ENCODE measurements around the gene SMIM11.
"Not testable (repeated sequence)": the region's sequence is repeated elsewhere in the genome, so short reads cannot be mapped to it uniquely, and the experiment has no call there.

Gene SMIM11

GRCh38 chr21:34354836-34355235 lies 20.5 kb upstream of the SMIM11 start:
- in situ Hi-C loops (cut with MboI; ENCODE audit: low sequenced_read_pairs) = no loop called here

DNA sequence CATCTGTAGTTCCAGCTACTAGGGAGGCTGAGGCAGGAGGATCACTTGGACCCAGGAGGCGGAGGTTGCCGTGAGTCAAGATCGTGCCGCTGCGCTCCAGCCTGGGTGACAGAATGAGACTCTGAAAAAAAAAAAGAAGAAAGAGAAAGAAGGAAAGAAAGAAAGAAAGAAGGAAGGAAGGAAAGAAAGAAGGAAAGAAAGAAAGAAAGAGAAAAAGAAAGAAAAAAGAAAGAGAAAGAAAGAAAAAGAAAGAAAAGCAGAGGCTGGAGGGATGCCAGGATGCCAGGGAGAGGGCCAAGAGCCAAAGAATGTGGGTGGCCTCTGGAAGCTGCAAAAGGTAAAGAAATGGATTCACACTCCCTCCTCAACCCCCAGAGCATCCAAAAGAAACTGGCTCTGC lies 19.7 kb upstream of the SMIM11 start:
- in situ Hi-C loops (cut with MboI; ENCODE audit: low sequenced_read_pairs) = no loop called here

- in situ Hi-C loops (cut with MboI; ENCODE audit: low sequenced_read_pairs) = no loop called here
These were observed 17.4 kb upstream of the SMIM11 start for GRCh38 chr21:34357889-34358288.

- in situ Hi-C loops (cut with MboI; ENCODE audit: low sequenced_read_pairs) = no loop called here
These were observed 16.4 kb upstream of the SMIM11 start for GRCh38 chr21:34358866-34359265.

GRCh38 chr21:34360488-34361241 lies 14.6 kb upstream of the SMIM11 start:
- in situ Hi-C loops (cut with MboI; ENCODE audit: low sequenced_read_pairs) = no loop called here

DNA sequence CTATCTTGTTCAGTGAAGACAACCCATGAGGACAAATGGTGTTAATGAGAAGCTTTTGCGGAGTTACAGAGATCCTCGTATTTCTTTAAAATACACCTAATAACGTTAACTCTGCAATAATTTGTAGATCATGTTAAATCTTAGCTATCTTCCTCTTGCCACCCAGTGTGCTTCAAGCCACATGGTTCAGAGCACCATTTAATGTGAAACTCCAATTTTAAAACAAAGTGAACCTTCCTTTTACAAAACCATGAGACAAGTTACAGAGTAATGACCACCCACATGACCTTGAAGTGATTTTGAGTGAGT lies 13.2 kb upstream of the SMIM11 start:
- in situ Hi-C loops (cut with MboI; ENCODE audit: low sequenced_read_pairs) = no loop called here

DNA sequence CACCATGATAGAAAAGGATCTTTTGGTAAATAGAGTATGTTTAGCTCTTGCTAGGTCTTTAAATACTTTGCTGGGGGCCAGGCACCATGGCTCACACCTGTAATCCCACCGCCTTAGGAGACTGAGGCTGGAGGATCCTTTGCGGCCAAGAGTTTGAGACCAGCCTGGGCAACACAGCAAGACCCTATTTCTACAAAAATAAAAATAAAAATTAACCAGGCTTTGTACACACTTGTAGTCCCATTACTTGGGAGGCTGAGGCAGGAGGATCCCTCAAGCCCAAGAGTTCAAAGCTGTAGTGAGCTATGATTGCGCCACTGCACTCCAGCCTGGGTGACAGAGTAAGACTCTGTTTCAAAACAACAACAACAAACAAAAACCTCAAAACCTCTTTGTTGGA lies 12.6 kb upstream of the SMIM11 start:
- in situ Hi-C loops (cut with MboI; ENCODE audit: low sequenced_read_pairs) = no loop called here

DNA sequence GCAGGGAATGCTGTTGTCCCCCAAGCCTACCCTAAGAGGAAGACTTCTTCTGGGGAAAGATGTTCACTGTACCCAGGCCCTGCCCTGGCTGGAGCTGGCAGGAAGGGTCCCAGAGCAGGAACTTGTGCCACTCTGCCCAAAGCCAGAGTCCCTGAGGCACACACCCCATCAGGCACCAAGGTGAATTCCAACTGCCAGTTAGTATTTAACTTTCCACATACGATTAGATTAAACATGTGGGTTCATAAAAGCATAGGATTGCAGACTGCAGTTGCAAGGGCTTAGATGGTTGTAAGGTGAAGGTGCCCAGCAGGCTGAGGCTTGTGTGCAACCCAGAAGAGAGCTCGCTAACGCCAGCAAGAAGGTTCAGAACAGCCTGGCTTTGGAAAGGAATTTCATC lies 11.6 kb upstream of the SMIM11 start, which contains the start of gene KCNE2:
Gene KCNE2, plus strand, starts transcription at position 274 of the 400 bp plus-strand sequence. CDS start 6,473 bp downstream, outside the sequence.
- in situ Hi-C loops (cut with MboI; ENCODE audit: low sequenced_read_pairs) = no loop called here

DNA sequence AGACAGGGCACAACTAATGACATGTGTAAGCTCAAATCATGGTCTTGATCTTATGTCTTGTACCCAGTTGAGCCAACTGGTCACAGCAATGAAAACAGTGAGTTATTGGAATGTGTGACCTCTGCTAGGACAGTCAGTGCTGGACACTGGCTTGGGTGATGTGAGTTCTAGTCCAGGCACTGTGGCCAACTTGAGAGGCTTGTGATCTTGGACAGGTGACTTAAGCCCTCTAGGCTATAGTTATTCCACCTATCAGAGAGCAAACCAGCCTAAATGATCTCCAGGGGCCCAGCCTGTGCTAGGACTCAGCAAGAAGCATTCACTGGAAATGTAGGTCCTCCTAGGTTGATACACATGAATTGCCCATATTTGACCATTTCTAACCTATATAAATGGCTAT lies 10.4 kb upstream of the SMIM11 start:
- in situ Hi-C loops (cut with MboI; ENCODE audit: low sequenced_read_pairs) = no loop called here

GRCh38 chr21:34365809-34366208 lies 9.5 kb upstream of the SMIM11 start:
- in situ Hi-C loops (cut with MboI; ENCODE audit: low sequenced_read_pairs) = no loop called here

DNA sequence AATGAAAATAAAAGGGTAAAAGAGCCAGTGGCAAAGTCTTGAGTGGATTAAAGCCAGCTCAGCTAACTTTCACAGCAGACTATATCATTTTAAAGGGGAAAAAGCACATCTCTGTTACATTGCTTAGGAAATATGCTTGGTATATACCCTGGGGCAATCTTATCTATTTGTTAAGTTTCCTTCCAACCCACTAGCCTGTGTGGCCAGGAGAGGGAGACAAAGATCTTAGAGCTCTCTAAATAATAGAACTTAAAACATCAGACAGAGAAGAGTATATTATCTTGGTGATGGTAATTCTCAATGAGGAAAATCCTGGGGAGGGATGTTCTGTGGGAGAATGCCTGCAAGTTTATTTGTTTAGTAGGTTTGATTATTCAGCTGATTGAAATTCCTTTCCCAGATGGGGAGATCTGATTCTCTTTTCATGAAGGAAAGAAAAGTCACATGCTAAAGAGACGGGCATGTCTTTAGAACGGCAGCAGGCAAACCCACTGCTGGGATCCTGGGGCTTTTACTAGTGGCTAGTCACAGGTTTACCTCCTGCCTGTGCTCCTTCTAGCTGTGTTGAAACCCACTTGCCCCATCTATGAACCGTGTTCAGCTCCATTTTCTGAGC lies 7.9 kb upstream of the SMIM11 start:
- in situ Hi-C loops (cut with MboI; ENCODE audit: low sequenced_read_pairs) = no loop called here

DNA sequence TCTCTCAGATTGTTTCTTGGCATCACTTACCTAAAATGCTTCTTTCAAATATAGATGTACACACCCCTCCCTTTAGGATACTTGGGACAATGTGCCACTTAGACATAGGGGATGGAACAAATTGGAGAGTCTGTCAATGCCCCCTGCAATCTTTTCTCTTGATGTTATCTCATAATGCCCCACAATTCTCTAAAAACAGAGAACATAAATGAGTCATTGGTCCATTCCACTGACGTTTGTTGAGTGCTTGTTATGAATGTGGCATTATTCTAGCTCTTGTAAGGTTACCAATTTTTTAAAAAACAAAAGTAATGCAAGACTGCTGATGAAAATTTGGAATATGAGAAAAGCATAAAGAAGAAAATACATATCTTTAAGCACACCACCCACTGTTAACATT lies 5.6 kb upstream of the SMIM11 start:
- in situ Hi-C loops (cut with MboI; ENCODE audit: low sequenced_read_pairs) = no loop called here

DNA sequence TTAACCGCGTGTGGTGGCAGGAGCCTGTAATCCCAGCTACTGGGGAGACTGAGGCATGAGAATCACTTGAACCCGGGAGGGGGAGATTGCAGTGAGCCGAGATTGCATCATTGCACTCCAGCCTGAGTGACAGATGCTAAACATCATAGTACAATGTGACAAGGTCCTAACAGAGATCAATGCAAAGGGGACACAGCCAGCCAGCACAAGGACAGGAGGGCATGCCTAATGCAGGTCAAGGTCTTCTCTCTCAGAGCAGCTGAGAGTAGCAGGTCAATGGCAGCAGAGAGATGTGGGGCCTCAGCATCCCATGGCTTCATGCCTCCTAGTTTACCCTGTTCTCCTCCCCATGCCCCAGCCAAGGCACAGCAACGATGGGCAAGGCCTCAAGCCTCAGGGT lies 3.0 kb upstream of the SMIM11 start:
- in situ Hi-C loops (cut with MboI; ENCODE audit: low sequenced_read_pairs) = no loop called here

GRCh38 chr21:34374462-34374861 lies 845 bp upstream of the SMIM11 start:
- in situ Hi-C loops (cut with MboI; ENCODE audit: low sequenced_read_pairs) = not testable (repeated sequence)

DNA sequence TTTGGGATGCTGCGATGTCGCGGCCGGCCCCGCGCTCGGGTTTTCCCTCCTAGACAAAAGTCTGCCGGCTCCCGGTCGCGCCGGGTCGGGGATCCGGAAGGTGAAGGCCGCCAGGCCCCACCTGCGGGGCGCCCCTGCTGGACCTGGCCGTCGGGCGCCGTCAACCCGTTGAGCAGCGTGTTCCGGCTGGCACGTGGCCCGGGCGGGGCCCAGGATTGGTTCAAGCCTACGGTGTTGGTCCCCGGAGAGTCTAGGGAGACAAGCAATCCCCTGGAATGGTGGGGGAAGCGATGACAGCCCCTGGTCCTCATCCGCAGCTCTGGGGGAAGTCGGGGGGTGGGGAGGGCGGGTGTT lies 289 bp downstream of the SMIM11 start:
- in situ Hi-C loops (cut with MboI; ENCODE audit: low sequenced_read_pairs) = not testable (repeated sequence)

- in situ Hi-C loops (cut with MboI; ENCODE audit: low sequenced_read_pairs) = not testable (repeated sequence)
These were observed 7.8 kb downstream of the SMIM11 start for GRCh38 chr21:34383138-34383537.

DNA sequence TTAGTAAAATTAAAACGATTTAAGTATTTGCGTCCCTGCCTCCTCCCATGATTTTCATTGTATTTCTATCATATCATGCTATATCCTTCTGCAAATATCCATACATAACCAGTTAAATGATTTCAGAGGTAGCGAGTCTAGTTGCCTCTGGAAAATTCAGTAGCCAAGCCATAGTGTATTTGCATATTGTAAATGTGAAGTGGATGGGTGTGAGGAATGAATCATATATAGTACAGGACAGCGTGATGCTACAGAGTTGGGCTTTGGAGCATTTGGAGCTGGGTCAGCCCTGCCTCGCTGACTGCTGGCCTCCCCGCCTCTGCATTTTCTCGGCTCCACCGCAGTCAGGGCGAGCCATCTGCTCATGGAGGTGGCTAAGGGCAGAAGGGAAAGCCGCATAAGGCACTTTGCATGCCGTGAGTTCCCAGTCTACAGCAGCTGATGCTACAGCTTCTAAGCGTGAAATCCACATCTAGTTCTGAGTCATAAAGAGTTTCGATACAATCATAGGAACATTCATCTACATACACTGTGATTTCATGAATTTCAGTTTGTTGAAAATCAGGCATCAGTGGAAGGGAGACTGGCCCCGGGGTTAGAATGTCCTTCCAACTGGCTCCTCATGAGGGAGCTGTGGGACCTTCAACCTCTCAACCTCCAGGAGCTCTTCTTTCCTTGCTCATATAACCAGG lies 8.6 kb downstream of the SMIM11 start:
- in situ Hi-C loops (cut with MboI; ENCODE audit: low sequenced_read_pairs) = not testable (repeated sequence)

DNA sequence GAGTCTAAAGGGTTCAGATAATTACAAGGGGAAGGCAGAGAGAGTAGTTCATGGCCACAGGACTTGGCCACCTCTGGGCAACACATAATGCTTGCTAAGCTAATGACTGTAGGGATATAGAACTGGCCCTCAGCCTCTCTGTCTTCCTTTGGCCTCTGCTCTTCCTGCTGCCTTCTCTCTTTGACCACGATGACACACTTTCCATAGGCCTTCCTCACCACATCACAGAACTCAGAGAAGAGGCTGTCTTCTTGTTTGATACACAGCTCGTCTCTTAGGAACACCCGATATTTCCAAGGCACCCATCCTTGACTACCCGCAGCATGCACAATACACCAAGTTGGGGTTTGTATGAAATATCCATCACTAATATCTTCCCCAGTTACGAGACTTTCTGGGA lies 25.2 kb downstream of the SMIM11 start:
- in situ Hi-C loops (cut with MboI; ENCODE audit: low sequenced_read_pairs) = not testable (repeated sequence)

DNA sequence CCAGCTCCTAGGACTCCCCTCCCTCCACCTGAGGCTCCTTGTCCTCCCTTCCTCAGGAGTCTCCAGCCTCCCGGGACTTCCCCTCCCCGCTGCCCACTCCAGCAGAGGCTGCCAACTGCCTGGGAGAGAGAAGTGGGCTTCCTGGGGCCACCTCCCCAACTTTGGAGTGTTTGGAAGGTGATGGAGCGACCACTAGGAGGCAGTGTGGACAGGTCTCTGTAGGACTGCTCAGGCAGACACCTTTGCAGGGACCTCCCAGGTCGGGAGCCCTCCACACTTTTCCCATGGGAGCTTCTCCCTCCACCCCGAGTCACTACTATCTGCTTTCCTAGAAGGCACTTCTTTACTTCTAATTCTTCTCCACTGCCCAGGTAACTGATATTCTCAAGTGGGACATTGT lies 29.4 kb downstream of the SMIM11 start:
- in situ Hi-C loops (cut with MboI; ENCODE audit: low sequenced_read_pairs) = not testable (repeated sequence)

DNA sequence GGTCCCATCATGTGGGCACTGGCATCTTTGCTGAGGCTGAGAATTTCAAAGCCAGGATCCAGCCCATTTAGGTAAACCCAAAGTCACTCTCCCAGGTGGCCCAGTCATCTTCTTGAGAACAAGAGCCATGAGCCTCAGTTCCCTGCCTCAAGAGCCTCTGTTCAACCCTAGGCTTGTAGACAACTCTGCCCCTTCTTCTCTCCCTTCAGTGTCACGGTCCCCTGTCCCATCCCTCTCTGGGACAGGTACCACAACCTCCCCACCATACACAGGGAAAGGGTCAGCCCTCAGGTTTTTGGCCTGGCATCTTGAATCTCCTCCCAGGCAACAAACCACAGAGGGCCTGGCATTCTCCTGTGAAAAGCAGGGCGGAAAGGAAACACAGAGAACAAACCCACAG lies 30.4 kb downstream of the SMIM11 start:
- in situ Hi-C loops (cut with MboI; ENCODE audit: low sequenced_read_pairs) = not testable (repeated sequence)

DNA sequence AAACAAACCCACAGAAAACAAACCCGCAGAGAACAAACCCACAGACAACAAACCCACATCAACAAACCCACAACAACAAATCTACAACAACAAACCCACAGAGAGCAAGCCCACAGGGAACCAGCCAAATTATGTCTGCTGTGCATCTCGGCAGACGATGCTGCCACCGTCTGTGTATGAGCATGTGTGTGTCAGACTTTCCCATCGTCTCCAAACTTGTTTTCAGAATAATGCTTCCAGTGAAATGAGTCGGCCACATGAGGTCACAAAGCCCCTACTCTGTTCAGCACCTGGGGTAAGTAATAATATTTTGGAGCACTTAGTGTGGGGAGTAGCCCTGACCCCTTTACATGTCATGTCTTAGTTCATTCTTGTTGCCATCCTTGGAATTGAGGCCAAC lies 30.8 kb downstream of the SMIM11 start:
- in situ Hi-C loops (cut with MboI; ENCODE audit: low sequenced_read_pairs) = not testable (repeated sequence)

GRCh38 chr21:34406676-34407075 lies 31.4 kb downstream of the SMIM11 start:
- in situ Hi-C loops (cut with MboI; ENCODE audit: low sequenced_read_pairs) = not testable (repeated sequence)
